Measurements from ENCODE around the gene TNFRSF8.

TNFRSF8 gene

DNA sequence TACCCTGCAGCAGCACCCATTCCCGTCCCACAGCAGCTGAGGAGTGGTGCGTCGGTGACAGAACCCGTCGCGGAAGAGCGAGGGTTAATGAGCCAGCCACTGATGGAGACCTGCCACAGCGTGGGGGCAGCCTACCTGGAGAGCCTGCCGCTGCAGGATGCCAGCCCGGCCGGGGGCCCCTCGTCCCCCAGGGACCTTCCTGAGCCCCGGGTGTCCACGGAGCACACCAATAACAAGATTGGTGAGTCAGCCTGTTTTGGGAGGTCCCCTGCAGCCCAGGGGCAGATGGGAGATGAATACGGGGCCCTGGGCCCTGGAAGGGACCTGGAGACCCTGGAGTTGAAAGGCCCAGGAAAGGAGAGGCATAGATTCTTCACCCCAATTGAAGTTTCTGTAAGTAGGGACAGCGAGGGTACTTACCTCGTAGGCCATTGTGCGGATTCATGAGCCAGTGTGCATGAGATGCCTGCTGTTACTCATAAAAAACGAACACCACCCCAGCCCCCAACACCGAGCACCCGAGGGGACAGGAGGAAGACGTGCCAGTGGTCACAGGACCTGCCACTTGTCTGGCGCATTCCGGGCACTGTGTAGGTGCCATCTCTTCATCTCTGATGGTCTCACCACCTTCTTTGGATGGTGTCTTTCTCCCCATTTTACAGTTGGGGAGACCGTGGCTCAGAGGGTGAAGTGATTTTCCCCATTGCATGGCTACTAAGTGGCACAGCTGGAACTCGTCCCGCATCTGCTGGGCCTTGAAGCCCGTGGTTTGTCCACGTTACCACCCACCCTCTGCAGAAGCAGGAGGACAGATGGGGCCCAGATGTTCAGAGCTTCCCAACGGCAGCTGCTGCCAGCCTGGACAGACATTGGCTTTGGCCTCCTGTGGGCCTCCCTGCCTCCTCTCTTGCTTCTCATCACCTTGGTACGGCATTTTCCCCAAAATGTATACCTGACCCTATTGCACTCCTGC, 75.4 kb downstream of the TNFRSF8 start:
- in situ Hi-C loops (cut with MboI; ENCODE audit: low sequenced_read_pairs), result no loop called here

DNA sequence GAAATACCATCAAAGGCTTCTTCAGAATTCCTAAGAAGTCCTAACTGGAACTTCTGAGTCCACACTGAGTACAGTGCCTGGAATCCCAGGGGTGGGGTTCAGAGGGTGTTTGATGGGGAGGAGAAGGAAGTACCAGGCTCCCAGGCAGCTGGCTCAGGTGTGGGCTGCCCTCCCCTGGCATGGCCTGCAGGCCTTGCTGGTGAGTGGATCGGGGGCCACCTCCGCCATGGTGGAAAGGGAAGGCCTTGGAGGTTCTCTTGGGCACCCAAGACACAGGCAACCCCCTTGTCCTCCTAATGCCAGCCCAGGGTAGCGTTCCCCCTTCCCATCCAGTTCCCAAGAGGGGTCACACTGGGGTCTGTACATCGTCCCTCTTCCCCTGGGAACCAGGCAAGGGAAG, 76.9 kb downstream of the TNFRSF8 start:
- in situ Hi-C loops (cut with MboI; ENCODE audit: low sequenced_read_pairs), result no loop called here

GRCh38 chr1:12140515-12141162, 77.5 kb downstream of the TNFRSF8 start:
- in situ Hi-C loops (cut with MboI; ENCODE audit: low sequenced_read_pairs), result no loop called here

DNA sequence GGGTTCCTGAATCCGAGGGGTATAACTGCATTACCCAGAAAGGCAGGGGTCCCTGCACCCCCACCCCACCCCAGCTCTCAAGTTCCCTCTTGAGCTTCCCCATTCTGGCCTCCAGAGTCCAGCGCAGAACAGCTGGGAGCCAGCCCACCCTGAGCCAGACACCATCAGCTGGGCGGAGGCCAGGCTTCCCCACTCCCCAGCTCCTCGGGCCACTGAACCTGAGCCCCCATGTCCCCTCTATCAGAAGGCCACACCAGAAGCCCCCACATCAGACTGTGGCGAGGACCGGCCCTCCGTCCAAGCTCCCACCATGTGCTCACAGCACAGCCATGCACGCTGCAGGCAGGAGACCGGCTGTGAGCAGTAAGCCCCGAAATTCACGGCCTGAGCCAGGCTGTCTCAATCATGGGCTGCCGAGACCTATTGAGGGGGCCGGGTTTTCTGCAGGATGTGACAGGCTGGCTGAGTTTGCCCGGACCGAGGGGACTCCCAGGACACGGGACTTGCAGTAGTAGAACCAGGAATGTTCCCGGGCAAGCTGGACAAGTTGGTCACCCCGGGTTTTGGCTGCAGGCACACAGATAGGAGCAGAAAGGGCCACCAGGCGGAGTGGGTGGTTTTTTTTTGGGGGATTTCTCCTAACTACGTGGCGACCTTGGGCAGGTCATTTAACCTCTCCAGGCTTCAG, 78.2 kb downstream of the TNFRSF8 start:
- in situ Hi-C loops (cut with MboI; ENCODE audit: low sequenced_read_pairs), result no loop called here

- in situ Hi-C loops (cut with MboI; ENCODE audit: low sequenced_read_pairs), result no loop called here
Observed at GRCh38 chr1:12142141-12142823, 79.2 kb downstream of the TNFRSF8 start.

DNA sequence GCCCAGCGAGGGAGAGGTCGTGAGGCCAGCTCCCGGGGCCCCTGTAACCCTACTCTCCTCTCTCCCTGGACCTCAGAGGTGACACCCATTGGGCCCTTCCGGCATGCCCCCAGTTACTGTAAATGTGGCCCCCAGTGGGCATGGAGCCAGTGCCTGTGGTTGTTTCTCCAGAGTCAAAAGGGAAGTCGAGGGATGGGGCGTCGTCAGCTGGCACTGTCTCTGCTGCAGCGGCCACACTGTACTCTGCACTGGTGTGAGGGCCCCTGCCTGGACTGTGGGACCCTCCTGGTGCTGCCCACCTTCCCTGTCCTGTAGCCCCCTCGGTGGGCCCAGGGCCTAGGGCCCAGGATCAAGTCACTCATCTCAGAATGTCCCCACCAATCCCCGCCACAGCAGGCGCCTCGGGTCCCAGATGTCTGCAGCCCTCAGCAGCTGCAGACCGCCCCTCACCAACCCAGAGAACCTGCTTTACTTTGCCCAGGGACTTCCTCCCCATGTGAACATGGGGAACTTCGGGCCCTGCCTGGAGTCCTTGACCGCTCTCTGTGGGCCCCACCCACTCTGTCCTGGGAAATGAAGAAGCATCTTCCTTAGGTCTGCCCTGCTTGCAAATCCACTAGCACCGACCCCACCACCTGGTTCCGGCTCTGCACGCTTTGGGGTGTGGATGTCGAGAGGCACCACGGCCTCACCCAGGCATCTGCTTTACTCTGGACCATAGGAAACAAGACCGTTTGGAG, 80.0 kb downstream of the TNFRSF8 start:
- in situ Hi-C loops (cut with MboI; ENCODE audit: low sequenced_read_pairs), result no loop called here

DNA sequence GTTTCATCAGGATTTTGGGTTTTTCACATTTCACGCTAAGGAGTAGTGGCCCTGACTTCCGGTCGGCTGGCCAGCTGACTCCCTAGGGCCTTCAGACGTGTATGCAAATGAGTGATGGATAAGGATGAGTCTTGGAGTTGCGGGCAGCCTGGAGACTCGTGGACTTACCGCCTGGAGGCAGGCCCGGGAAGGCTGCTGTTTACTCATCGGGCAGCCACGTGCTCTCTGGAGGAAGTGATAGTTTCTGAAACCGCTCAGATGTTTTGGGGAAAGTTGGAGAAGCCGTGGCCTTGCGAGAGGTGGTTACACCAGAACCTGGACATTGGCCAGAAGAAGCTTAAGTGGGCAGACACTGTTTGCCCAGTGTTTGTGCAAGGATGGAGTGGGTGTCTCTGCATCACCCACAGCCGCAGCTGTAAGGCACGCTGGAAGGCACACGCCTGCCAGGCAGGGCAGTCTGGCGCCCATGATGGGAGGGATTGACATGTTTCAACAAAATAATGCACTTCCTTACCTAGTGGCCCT, 80.6 kb downstream of the TNFRSF8 start:
- in situ Hi-C loops (cut with MboI; ENCODE audit: low sequenced_read_pairs), result no loop called here

DNA sequence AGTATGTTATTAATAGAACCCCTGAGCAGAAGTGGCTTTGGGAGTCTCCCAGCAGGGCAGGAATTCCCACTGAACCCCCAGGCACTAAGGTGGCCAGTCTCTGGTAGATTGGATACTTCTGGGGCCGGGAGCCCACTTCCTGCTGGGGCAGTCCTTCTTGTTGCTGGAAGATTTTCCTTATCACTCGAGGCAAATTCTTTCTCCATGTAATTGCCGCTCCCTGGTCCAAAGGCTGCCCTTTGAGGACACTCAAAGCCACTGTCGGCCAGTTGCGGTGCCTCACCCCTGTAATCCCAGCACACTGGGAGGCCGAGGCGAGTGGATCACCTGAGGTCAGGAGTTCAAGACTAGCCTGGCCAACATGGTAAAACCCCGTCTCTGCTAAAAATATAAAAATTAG, 81.1 kb downstream of the TNFRSF8 start:
- in situ Hi-C loops (cut with MboI; ENCODE audit: low sequenced_read_pairs), result no loop called here

- in situ Hi-C loops (cut with MboI; ENCODE audit: low sequenced_read_pairs), result no loop called here
Observed at GRCh38 chr1:12144969-12145368, 81.9 kb downstream of the TNFRSF8 start.

DNA sequence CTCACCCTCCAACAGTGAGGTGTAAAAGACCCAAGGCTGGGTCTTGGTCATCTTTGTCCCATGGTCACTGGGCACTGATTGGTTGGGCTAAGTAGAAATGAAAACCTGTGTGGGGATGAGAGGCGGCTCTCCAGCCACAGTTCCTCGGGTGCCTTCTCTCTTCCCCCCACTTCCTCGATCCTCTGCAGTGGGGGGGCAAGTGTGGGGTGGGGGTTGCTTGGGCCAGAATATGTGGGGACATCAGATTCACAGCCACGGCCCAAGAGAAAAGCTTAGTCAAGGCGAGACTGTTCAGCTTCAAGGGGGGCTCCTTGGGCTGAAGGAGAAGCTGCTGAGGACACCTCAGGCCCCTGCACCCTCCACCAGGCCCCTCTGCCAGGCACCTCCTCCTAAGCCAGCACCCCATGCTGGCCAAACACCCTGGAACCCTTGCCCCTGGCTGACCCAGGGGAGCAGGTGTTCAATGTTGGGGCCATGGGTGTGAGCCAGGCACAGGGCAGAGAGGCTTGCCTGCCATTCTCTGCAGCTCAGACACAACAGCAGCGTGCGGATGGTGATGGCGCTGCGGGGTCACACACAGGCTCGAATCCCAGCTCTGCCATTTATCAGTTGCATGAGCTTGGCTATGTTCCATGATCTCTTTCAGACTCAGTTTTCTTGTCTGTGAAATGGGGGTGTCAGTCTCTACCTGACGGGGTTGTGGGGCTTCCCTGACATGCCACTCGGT, 82.7 kb downstream of the TNFRSF8 start:
- in situ Hi-C loops (cut with MboI; ENCODE audit: low sequenced_read_pairs), result no loop called here

GRCh38 chr1:12146343-12147112, 83.4 kb downstream of the TNFRSF8 start:
- in situ Hi-C loops (cut with MboI; ENCODE audit: low sequenced_read_pairs), result no loop called here

DNA sequence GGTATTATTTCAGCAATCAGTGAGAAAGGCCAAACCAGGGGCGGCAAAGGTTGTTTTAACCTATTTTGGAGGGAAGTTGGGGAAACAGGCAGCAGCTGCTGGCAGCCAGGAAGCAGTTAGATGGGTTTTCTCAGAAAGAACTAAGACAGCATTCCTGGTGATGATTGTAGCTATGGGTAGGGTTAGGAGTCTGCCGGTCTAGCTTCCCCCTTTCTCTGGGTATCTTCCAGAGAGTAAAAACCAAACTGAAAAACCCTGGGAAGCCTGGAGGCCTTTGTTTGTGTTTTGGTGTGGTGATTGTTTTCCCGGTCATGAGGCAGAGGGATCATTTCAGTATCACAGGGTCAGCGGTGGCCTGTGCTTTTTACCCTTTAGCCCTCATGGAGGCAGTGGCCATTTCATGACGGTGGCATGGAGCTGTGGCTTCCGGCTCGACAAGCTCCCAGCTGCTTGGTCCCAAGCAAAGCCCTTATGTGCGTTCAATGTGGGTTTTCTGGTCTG, 84.1 kb downstream of the TNFRSF8 start:
- in situ Hi-C loops (cut with MboI; ENCODE audit: low sequenced_read_pairs), result no loop called here

GRCh38 chr1:12148160-12148957, 85.3 kb downstream of the TNFRSF8 start:
- in situ Hi-C loops (cut with MboI; ENCODE audit: low sequenced_read_pairs), result no loop called here

- in situ Hi-C loops (cut with MboI; ENCODE audit: low sequenced_read_pairs), result no loop called here
Observed at GRCh38 chr1:12148958-12149790, 86.1 kb downstream of the TNFRSF8 start.

- in situ Hi-C loops (cut with MboI; ENCODE audit: low sequenced_read_pairs), result no loop called here
Observed at GRCh38 chr1:12149791-12150175, 86.7 kb downstream of the TNFRSF8 start.

- in situ Hi-C loops (cut with MboI; ENCODE audit: low sequenced_read_pairs), result no loop called here
Observed at GRCh38 chr1:12150456-12151200, 87.5 kb downstream of the TNFRSF8 start.
